Gastroesophageal sphincter (tissue), 3 donors: ENCODE measurements around the gene KCNT1.

ENCODE experiments used
- POLR2A ChIP-seq, 2 donors: fragments of 450-650 bp; IDR thresholded peaks; one replicate each; pipeline ENCODE4 v1.6.1; 2017; ENCODE audit warnings: antibody characterized with exemption in 2 of 2, mild to moderate bottlenecking in 2 of 2, moderate library complexity in 1 of 2
- POLR2AphosphoS5 ChIP-seq: sonication (generic); formaldehyde crosslinking; IDR thresholded peaks from one replicate; pipeline ENCODE4 v1.6.1; 2017; ENCODE audit warnings: antibody characterized with exemption
- TF ChIP-seq, protein P1 (sequence below), 4 experiments: fragments of 200-600 bp in 2 of 4; fragments of 450-650 bp in 2 of 4; sonication (generic) in 1 of 4; IDR thresholded peaks; one replicate each; pipeline ENCODE4 v1.5.1; 2017 to 2019; ENCODE audit warnings: antibody characterized with exemption in 4 of 4, mild to moderate bottlenecking in 2 of 4, moderate library complexity in 2 of 4

DNA sequence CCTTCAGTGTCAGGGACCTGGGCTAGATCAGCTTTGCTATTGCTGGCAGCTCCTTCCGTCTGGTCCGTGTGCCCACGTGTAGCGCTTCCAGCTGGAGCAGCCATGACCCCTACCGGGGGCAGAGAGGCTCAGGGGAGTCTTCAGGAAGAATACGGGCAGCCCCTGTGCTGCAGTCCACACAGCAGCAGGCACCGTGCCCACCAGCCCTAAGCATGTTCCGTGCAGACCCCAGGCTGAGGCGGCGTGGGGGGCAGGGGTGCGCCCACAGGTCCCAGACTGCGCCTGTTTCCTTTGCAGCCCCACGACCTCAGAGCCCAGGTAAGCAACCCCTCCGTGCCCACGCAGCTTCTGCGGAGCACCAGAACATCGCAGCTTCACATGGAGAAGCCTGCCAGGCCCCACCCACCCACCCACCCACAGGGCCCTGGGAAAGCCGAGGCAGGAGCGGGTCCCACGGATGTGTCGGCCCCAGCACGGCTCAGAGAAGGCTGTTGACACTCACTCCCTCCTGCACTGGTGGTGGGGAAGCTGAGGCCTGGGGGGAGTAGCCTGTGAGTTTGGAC lies 83.1 kb downstream of the KCNT1 start:
- TF ChIP-seq POLR2AphosphoS5 (no peak), POLR2A (IDR thresholded peaks at IDR 0.05) (no peak)
- TF ChIP-seq, protein P1, sequence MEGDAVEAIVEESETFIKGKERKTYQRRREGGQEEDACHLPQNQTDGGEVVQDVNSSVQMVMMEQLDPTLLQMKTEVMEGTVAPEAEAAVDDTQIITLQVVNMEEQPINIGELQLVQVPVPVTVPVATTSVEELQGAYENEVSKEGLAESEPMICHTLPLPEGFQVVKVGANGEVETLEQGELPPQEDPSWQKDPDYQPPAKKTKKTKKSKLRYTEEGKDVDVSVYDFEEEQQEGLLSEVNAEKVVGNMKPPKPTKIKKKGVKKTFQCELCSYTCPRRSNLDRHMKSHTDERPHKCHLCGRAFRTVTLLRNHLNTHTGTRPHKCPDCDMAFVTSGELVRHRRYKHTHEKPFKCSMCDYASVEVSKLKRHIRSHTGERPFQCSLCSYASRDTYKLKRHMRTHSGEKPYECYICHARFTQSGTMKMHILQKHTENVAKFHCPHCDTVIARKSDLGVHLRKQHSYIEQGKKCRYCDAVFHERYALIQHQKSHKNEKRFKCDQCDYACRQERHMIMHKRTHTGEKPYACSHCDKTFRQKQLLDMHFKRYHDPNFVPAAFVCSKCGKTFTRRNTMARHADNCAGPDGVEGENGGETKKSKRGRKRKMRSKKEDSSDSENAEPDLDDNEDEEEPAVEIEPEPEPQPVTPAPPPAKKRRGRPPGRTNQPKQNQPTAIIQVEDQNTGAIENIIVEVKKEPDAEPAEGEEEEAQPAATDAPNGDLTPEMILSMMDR (IDR thresholded peaks at IDR 0.05): no peak
